ENCODE data around the gene PDS5B.
"Not testable (repeated sequence)": the region's sequence is repeated elsewhere in the genome, so short reads cannot be mapped to it uniquely, and the experiment has no call there.

PDS5B gene

DNA sequence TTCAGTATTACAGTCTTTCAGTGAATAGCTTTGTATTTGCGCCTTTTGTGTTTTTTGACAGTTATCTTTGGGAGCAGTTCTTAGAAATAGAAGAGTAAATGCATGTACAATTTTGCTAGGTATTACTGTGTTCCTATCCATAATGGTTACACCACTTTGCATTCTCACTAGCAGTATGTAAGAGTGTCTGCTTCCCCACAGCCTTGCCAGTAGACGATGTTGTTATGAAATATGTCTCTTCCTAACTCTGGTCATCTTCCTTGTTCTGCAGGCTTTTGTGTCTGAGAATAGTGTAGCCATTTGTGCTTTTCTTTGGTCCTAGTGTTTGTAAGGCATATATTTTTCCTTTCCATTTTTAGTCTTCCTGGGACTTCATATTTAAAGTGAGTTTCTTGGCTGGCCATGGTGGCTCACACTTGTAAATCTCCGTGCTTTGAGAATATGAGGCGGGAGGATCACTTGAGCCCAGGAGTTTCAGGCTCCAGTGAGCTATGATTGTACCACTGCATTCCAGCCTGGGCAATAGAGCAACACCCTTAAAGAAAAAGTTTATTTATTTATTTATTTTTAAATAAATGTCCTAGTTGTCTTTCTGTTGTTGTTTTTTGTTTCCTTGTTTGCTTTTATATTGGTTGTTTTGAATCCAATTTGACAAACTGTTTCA, 140.3 kb downstream of the PDS5B start:
- DNase-seq (ENCODE audit: low read depth in 2 of 2, low spot score in 1 of 2): no peak

DNA sequence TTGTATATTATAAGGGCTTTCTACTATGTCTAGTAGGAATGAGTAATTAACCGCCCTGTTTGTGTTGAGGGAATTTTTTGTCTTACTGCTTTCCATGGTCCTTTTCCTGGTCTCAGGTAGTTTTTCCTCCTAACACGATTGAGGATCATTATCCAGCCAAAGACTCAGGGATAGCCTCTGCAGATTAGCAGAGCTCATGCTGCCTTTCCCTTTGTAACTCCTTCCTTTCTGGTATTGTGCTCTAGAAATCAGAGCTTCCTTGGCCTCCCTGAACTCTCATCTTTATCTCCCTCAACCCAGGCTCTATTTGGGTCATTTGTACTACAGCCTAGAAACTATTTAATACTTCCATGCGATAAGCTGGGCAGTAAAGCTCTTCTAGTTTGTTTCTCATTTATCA, 142.1 kb downstream of the PDS5B start:
- no peak for DNase-seq (ENCODE audit: low read depth in 2 of 2, low spot score in 1 of 2)

DNA sequence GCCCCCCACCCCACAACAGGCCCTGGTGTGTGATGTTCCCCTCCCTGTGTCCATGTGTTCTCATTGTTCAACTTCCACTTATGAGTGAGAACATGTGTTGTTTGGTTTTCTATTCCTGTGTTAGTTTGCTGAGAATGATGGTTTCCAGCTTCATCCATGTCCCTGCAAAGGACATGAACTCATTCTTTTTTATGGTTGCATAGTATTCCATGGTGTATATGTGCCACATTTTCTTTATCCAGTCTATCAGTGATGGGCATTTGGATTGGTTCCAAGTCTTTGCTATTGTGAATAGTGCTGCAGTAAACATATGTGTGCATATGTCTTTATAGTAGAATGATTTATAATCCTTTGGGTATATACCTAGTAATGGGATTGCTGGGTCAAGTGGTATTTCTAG, 142.8 kb downstream of the PDS5B start:
- not testable (repeated sequence) for DNase-seq (ENCODE audit: low read depth in 2 of 2, low spot score in 1 of 2)

DNA sequence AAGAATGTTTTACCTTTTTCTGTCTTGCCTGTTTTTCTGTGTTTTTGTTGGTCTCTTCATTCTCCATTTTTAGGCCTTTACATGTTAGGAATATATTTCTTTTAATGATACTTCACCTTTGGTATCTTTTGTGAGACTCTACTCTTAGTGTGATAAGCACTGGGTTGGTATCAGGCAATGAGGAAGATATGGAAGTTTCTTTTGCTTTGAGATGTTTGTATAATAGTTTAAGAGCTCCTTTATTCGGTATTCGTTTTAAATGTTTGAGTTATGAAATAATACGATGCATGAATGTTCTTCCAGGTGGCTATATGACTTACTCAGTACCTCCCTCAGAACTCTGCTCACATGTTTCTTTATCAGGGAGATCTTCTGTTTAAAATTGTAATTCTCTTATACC, 144.8 kb downstream of the PDS5B start:
- DNase-seq (ENCODE audit: low read depth in 2 of 2, low spot score in 1 of 2): no peak

DNA sequence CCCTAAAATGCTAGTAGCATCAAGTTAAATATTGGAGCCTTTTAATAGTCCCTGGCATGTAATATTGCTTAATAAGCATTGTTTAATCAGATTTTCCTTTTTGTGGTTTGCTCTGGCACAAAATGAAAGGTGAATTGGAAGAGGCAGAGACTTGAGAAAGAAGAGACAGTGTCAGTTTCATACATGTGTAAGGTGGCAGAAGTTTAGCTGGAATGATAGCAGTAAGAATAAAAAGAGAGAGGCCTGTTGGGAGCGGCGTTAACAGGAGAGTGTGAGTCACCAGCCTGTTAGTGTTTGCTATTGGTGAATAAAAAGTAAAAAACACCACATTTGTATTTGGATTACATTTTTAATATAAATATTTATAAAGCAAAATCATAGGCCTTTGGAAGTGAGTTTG, 145.3 kb downstream of the PDS5B start:
- no peak for DNase-seq (ENCODE audit: low read depth in 2 of 2, low spot score in 1 of 2)

DNA sequence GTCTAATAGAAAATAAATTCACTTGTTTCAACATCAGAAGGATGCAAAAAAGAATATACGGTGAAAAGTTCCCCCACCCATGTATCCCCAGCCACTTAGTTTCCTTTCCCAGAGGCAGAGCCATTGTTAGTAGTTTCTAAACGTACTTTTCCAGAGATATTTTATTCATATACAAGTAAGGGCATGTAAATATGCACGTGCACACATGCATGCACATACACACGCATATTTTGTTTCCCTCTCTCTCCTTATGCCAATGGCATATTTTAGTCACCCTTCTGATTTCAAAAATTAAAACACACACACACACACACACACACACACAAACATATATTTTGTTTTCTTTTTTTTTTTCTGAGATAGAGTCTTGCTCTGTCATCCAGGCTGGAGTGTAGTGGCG, 147.4 kb downstream of the PDS5B start:
- no peak for DNase-seq (ENCODE audit: low read depth in 2 of 2, low spot score in 1 of 2)

DNA sequence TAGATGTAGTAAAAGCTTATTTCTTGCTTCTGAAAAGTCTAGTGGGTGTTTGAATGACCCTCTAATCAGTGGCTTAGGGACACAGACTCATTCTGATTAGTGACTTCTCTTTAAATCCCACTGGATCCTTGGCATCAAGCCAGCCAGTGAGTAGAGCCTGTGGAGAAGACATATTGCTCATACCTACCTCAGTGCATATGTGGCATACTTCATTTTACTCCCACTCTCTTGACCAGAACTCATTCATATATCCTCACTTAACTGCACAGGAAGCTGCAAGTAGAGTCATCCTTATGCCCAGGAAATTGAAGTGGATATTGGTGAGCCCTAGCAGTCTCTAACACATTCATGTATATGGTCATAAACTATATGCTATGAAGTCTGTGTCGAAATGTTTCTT, 148.3 kb downstream of the PDS5B start:
- DNase-seq (ENCODE audit: low read depth in 2 of 2, low spot score in 1 of 2): no peak

DNA sequence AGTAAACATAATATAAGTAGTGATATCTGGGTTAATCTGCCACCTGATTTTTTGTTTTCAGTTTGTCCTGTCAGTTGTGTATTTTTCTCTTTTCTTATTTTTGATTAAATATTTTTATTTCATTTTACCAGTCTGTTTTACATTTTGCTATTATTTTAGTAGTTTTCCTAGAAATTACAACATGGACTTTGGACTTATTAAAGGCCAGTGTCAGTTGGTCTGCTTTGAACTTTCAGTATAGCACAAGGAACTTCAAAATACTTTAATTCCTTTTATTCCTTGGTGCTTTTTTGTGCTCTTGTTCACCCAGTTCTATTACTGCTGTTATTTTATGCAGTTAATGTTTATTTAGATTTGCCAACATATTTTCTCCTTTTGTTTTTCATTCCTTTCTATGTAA, 149.6 kb downstream of the PDS5B start:
- DNase-seq (ENCODE audit: low read depth in 2 of 2, low spot score in 1 of 2): no peak

DNA sequence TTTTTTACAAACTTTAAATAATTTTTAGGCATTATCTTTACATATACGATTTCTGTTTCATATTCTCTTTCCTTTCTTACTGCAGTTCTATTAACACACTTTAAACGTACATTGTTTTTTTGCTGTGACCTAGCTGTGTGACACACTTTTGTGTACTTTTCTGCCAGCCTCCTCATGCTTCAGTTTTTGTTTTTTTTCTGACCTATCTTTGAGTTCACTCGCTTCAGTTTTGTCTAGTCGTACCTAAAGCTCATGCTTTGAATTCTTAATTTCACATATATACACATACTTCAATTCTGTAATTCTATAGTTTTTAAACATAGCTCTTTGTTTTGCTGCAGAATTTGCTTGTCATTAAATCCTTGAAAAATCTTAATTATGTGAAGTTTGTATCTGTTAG, 150.4 kb downstream of the PDS5B start:
- DNase-seq (ENCODE audit: low read depth in 2 of 2, low spot score in 1 of 2): no peak

DNA sequence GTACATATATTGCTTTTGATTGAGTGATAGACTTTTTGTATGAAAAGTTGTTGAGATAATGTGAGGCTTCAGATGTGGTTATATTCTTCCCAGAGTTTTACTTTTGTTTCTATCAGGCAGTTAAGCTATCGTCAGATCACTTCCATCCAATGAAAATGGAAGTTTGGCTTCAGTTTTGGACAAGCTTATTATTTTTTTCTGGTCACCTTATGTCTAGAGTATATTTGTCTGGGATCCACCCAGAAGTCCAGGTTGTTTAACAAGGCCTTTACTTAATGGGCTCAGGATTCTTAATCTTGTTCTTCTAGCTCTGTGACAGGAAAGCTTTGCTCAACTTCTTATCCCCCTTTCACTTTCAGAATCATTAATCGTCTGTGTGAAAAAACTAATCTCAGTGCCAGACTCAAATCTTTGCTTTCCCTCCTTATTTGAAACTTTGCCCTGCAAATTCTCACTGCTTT, 150.9 kb downstream of the PDS5B start:
- DNase-seq (ENCODE audit: low read depth in 2 of 2, low spot score in 1 of 2): no peak

DNA sequence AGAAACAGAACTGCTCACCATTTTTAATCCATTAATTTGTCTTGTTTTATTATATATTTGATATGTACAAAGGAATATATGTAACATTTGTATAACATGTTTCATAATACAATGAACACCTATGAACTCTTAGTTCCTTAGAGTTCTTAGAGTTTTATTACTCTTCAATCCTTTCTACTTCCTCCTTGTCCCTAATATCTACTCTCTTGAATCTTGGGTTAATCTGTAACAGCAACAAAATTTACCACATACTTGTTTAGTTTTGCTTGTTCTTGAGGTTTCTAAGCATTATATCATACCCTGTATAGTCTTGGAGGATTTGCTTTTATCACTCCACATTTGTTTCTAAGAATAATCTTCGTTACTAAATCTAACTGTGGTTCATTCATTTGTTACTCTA, 151.4 kb downstream of the PDS5B start:
- DNase-seq (ENCODE audit: low read depth in 2 of 2, low spot score in 1 of 2): no peak

DNA sequence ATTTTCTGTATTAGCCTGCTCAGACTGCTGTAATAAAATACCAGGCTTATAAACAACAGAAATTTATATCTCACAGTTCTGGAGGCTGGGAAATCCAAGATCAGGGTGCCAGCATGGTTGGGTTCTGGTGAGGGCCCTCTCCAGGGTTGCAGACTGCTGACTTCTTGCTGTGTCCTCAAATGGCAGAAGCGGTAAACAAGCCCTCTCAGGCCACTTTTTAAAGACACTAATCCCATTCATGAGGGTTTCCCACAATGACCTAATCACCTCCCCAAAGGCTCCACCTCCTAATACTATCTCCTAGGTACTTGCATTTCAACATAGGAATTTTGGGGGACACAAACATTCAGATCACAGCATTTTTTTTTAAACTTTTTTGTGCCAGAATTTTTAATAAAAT, 159.3 kb downstream of the PDS5B start:
- no peak for DNase-seq (ENCODE audit: low read depth in 2 of 2, low spot score in 1 of 2)

DNA sequence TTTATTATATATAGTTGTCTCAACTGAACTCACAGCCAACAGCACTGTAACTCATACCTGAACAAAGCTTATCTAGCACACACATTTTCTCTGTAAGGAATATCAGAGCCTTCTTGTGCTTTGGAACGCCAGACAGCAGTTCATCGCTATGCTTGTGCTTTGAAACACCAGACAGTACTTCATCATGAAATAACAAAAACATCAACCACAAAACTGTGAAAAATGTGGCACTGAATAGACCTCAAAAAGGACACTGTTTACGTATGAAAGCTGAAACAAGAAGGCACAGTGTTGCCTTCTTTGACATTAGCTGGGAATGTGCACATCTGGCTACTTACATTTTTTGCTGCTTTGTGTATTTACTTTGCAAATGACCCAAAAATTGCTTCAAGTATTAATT, 160.2 kb downstream of the PDS5B start:
- DNase-seq (ENCODE audit: low read depth in 2 of 2, low spot score in 1 of 2): no peak

DNA sequence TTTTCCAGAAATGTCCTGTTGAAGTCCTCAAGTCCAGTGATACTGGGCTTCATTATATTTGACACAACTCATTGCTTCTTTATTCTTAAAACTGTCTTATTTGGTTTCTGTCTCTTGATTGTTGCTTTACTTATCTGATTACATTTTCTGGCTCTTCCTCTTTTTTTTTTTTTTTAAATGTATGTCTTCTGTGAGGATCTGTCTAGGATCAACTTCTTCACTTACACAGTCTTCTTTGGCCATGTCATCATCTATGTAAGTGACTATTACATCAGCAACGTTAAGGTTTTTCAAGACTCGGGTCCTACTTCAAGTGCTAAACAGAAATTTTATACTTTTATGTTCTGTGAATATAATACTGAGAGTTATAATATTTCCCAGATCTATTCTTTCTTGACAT, 162.1 kb downstream of the PDS5B start:
- no peak for DNase-seq (ENCODE audit: low read depth in 2 of 2, low spot score in 1 of 2)

DNA sequence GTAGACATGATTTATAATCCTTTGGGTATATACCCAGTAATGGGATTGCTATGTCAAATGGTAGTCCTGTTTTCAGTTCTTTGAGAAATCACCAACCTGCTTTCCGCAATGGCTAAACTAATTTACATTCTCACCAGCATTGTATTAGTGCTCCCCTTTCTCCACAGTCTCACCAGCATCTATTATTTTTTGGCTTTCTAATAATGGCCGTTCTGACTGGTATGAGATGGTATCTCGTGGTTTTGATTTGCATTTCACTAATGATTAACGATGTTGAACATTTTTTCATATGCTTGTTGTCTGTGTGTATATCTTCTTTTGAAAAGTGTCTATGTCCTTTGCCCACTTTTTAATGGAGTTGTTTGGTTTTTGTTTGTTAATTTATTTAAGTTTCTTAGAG, 165.1 kb downstream of the PDS5B start:
- no peak for DNase-seq (ENCODE audit: low read depth in 2 of 2, low spot score in 1 of 2)

DNA sequence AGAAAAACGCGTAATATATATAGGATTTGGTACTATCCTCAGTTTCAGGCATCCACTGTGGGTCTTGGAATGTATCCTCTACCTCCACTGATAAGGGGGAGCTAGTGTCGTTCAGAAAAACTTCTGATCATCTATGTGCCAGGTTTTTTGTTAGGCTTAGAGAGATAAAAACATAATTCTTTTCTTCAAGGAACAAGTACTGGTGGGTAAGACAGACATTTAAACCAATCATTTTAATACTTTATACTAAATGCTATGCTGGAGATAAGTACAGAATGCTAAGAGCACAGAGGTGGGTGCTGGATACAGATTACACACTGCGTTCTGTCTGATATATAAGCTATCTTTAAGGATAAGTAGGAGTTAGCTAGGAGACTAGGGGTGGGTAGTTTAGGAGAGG, 166.1 kb downstream of the PDS5B start:
- no peak for DNase-seq (ENCODE audit: low read depth in 2 of 2, low spot score in 1 of 2)

DNA sequence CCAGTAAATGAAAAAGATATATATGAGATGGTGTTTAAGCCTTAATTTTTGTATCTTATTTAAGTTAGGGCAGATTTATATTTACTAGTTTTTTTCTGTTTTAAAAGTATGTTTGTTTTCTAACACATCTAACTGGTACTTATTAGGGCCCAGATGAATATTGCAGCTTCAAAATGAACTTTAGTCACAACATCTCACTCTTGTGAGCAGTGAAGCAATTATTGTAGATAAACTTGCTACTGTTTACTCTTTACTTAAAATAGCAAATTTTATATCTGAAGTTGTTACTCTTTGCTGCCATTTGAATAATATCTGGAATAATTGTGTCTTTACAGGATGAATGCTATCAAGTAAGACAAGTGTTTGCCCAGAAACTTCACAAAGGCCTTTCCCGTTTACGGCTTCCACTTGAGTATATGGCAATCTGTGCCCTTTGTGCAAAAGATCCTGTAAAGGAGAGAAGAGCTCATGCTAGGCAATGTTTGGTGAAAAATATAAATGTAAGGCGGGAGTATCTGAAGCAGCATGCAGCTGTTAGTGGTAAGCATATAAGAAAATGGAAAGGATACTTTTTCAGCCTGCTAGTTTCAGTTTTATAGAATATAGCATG, 166.8 kb downstream of the PDS5B start:
- DNase-seq (ENCODE audit: low read depth in 2 of 2, low spot score in 1 of 2): no peak

DNA sequence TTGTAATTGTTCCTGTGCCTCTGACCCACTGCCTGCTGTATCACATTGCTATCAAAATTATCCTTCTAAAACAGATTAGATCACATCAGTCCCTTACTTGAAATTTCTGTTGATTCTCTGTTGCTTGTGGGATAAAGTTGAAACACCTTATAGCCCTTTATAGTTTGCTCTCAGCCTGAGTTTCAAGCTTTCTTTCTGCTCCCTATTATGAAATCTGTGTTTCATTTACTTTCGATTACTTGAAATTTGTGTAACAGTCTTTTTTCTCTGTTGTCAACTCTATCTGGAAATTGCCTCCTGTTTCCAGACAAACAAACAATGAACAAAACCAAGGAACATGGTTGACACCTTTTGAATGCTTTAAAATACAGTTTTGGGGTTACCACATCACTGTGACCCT, 167.9 kb downstream of the PDS5B start:
- no peak for DNase-seq (ENCODE audit: low read depth in 2 of 2, low spot score in 1 of 2)

DNA sequence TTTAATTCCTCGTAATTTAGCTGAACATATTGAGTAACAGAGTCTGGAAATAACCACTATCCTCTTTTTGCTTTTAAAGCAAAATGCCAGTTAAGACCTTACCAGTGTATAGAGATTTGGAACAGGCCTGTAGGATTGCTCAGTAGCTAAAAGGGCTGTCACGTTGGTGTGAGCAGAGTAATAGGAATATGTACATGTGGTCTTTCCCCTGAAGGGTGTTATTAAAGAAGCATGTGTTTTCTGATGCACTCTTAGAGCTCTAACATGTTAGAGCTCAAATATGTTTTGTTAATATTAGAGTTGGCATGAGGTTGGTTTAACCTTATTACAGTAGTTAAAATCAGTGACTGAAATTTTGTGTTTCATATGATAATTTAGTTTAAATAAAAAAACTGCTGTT, 172.9 kb downstream of the PDS5B start:
- no peak for DNase-seq (ENCODE audit: low read depth in 2 of 2, low spot score in 1 of 2)

DNA sequence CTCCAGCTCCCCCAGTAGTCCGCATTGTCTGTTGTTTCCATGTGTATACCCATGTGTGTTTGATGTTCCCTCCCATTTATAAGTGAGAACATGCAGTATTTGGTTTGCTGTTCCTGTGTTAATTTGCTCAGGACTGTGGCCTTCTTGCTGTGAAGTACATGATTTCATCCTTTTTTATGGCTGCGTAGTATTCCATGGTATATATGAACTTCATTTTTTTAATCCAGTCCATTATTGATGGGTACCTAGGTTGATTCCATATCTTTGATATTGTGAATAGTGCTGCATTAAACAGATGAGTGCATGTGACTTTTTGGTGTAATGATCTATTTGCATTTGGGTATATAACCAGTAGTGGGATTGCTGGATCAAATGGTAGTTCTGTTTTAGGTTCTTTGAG, 175.2 kb downstream of the PDS5B start:
- DNase-seq (ENCODE audit: low read depth in 2 of 2, low spot score in 1 of 2): no peak

DNA sequence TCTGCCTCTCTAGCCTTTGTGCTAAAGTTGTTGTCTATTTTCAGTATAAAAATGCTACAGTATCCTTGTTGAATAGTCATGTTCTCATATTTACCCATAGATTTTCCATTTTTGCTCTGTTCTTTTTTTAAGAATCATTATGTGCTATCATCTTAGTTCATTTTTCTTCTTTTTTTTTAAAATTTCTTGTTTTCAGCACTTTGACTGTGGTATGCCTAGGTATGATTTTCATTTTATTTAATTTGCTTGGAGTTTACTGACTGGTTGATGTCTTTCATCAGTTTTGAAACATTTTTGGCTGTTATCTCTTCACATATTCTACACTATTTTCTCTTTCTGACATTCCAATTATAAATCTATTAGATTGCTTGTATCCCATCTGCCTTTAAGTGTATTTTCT, 192.9 kb downstream of the PDS5B start:
- no peak for DNase-seq (ENCODE audit: low read depth in 2 of 2, low spot score in 1 of 2)

DNA sequence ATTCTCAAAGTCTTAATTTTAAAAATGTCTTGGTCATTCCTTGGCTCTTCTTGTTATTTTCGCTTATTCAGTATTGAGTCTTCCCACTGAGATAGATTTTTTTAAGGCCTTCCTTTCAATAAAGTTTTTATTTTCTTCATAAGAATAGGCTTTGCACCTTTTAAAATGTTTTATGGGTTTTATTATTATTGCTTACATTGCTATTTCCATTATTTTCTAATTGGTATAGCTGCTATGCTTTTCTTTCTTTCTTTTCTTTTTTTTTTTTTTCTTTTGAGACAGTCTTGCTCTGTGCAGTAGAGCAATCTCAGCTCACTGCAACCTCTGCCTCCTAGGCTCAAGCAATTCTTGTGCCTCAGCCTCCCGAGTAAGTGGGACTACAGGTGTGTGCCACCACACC, 195.7 kb downstream of the PDS5B start:
- no peak for DNase-seq (ENCODE audit: low read depth in 2 of 2, low spot score in 1 of 2)

DNA sequence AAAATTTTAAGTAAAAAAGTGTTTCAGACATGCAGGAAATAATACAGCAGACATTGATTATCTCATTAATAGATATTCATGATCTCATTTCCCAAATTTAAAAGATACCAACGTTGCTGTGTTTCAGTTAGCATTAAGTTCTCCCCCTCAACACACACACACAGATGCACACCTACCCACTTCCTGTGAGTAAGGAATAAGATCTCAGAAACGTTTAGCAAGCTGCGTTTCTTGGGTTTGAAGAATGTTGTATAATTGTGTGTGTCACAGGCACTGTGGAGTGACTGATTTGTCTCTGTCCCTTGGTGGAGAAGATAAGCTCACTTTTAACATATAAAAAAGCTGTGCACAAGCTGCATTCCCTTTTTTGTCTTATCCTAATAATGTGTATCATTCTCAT, 196.8 kb downstream of the PDS5B start:
- DNase-seq (ENCODE audit: low read depth in 2 of 2, low spot score in 1 of 2): no peak
